Vagina (tissue), 2 donors: ENCODE measurements around the gene NANOS3. TPM values are rescaled to one million over a fixed set of nuclear protein-coding genes. Genes with fewer than 3 reads are reported as not detected.

ENCODE experiments used
- DNase-seq, 2 donors: peaks; one replicate each; pipeline ENCODE4 v3.0.0-alpha.2; 2017; ENCODE audit errors: extremely low spot score in 2 of 2
- H3K27ac ChIP-seq: fragments of 200-600 bp; sonication (generic); one replicate; pipeline ENCODE4 v1.5.1; 2019
- H3K27me3 ChIP-seq: fragments of 200-600 bp; sonication (generic); one replicate; pipeline ENCODE4 v1.5.1; 2019
- H3K36me3 ChIP-seq, 2 donors: fragments of 200-600 bp; sonication (generic); one replicate each; pipeline ENCODE4 v1.5.1; 2017 to 2019
- H3K4me1 ChIP-seq: fragments of 200-600 bp; sonication (generic); one replicate; pipeline ENCODE4 v1.5.1; 2019
- H3K4me3 ChIP-seq, 2 donors: fragments of 200-600 bp; sonication (generic); 1 replicate in 1 of 2; 2 replicates in 1 of 2; pipeline ENCODE4 v1.5.1; 2016 to 2019
- H3K9me3 ChIP-seq: fragments of 200-600 bp; sonication (generic); one replicate; pipeline ENCODE4 v1.5.1; 2019
- POLR2A ChIP-seq, 2 donors: fragments of 450-650 bp; IDR thresholded peaks; one replicate each; pipeline ENCODE4 v1.6.1; 2017; ENCODE audit warnings: antibody characterized with exemption in 2 of 2, mild to moderate bottlenecking in 2 of 2, moderate library complexity in 2 of 2
- POLR2AphosphoS5 ChIP-seq, 2 donors: sonication (generic); formaldehyde crosslinking; IDR thresholded peaks; one replicate each; pipeline ENCODE4 v1.9.0; 2017; ENCODE audit warnings: antibody characterized with exemption in 2 of 2, mild to moderate bottlenecking in 2 of 2, low read depth in 1 of 2; ENCODE audit not compliant: insufficient read depth in 1 of 2
- intact Hi-C: fragments of 100-400 bp; cut with DNase I; formaldehyde crosslinking; loops from one replicate; pipeline ENCODE4 v1.15.1; 2023
- total RNA-seq: library from RNA; depleted of rRNA; stranded (reverse); fragments of >200 nt; gene quantifications from one replicate; pipeline ENCODE4 v1.2.3, GENCODE V29; 2016
- TF ChIP-seq, protein P1 (sequence below), 3 experiments: fragments of 450-650 bp in 2 of 3; fragments of 200-600 bp in 1 of 3; sonication (generic) in 1 of 3; IDR thresholded peaks; one replicate each; pipeline ENCODE4 v1.5.1; 2017 to 2019; ENCODE audit warnings: antibody characterized with exemption in 3 of 3, mild to moderate bottlenecking in 2 of 3, moderate library complexity in 2 of 3

The NANOS3 gene
- not detected for total RNA-seq

DNA sequence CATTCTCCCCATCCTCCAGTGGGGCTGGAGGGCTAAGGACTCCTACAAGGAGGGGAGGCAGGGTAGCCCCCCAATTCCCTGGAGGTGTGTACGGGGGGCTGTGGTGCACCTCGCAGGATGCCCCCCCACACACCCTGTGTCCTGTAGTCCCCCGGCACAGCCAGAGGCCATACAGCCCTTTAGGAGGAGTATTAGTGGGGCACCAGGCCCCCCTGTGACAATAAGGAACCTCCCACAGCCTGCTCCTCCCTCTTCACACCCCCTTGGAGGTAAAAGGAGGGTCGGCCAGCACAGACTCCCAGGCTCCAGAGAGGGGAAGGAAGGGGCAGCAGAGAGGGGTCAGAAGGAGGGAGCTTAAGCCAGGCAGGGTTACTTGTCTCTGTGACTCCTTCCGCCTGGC is at the start of gene NANOS3:
TSS of gene NANOS3 (plus strand) at position 301 of the 400 bp plus-strand sequence. CDS start 115 bp downstream, outside the sequence.
- intact Hi-C loops, result loop anchor here (10.0 kb wide), 1 partner anchor 282 kb away; no protein-coding TSS in a partner anchor

DNA sequence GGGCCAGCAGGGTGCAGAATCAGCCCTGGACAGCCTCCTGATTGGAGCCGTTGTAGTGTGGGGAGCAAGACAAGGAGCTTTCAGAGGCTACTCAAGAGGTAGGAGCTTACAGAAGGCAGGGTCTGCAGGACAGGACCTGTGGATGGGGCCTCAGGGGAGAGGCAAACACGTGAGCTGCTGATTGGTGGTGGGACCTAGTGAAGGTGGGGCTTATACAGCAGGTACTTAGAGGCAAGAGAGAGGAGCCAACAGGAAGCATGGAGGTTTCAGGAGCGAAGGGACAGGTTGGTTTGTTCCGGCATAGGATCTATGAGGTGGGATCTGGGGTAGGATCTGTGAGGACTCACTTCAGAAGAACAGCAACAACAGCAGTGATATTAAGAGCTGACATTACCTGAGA is 49.3 kb upstream of the NANOS3 start:
- TF ChIP-seq POLR2A (IDR thresholded peaks at IDR 0.05), result no peak
- TF ChIP-seq, protein P1, sequence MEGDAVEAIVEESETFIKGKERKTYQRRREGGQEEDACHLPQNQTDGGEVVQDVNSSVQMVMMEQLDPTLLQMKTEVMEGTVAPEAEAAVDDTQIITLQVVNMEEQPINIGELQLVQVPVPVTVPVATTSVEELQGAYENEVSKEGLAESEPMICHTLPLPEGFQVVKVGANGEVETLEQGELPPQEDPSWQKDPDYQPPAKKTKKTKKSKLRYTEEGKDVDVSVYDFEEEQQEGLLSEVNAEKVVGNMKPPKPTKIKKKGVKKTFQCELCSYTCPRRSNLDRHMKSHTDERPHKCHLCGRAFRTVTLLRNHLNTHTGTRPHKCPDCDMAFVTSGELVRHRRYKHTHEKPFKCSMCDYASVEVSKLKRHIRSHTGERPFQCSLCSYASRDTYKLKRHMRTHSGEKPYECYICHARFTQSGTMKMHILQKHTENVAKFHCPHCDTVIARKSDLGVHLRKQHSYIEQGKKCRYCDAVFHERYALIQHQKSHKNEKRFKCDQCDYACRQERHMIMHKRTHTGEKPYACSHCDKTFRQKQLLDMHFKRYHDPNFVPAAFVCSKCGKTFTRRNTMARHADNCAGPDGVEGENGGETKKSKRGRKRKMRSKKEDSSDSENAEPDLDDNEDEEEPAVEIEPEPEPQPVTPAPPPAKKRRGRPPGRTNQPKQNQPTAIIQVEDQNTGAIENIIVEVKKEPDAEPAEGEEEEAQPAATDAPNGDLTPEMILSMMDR (IDR thresholded peaks at IDR 0.05), result no peak
- TF ChIP-seq POLR2AphosphoS5 (IDR thresholded peaks at IDR 0.05; ENCODE audit: insufficient read depth in 1 of 2, low read depth in 1 of 2), result no peak
- Histone ChIP-seq H3K4me1 (no peaks in the 10 kb centered on the region), H3K9me3 (no peaks in the 10 kb centered on the region), H3K27ac (no peak overlapping the region), H3K36me3 (peaks cover 0 to 16% of the 10 kb centered on the region in 2 donors), H3K4me3 (no peak overlapping the region), H3K27me3 (no peaks in the 10 kb centered on the region)
- DNase-seq, result peak in 1 of 2 donors; percentile 80
- intact Hi-C loops, result no loop called here

More for the DNA sequence above, at the start of gene NANOS3:
- Histone ChIP-seq H3K9me3 (no peaks in the 10 kb centered on the region), H3K27ac (no peak within 1 kb of the TSS), H3K27me3 (no peaks in the 10 kb centered on the region), H3K4me1 (peaks cover 37% of the 10 kb centered on the region), H3K36me3 (no peaks in the 10 kb centered on the region), H3K4me3 (no peak within 1 kb of the TSS)
- no peak for TF ChIP-seq POLR2A (IDR thresholded peaks at IDR 0.05)
- TF ChIP-seq, protein P1 (IDR thresholded peaks at IDR 0.05), result no peak
- no peak for TF ChIP-seq POLR2AphosphoS5 (IDR thresholded peaks at IDR 0.05; ENCODE audit: insufficient read depth in 1 of 2, low read depth in 1 of 2)
- DNase-seq, result no peak

DNA sequence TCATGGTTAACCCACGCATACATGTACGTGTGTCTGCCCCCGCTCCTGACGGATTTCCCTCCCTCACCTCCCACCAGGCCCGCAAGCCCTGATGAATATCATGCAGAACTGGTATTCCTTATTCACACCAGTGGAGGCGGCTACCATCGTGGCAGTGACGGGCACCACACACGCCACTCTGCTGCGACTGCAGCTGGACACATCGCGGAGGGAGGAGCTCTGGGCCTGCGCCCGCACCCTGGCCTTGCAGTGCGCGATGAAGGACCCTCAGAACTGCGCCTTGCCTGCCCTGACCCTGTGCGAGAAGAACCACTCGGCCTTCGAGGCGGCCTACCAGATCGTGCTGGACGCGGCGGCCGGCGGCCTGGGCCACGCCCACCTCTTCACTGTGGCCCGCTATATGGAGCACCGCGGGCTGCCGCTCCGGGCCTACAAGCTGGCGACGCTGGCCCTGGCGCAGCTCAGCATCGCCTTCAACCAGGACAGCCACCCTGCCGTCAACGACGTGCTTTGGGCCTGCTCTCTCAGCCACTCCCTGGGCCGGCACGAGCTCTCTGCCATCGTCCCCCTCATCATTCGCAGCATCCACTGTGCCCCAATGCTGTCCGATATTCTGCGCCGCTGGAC is 46.7 kb upstream of the NANOS3 start:
- TF ChIP-seq, protein P1 (IDR thresholded peaks at IDR 0.05), result no peak
- no peak for TF ChIP-seq POLR2AphosphoS5 (IDR thresholded peaks at IDR 0.05; ENCODE audit: insufficient read depth in 1 of 2, low read depth in 1 of 2)
- no peak for TF ChIP-seq POLR2A (IDR thresholded peaks at IDR 0.05)
- Histone ChIP-seq H3K4me3 (no peak overlapping the region), H3K36me3 (peaks cover 0 to 8% of the 10 kb centered on the region in 2 donors), H3K4me1 (peaks cover 24% of the 10 kb centered on the region), H3K27ac (no peak overlapping the region), H3K27me3 (no peaks in the 10 kb centered on the region), H3K9me3 (no peaks in the 10 kb centered on the region)
- DNase-seq, result no peak
- intact Hi-C loops, result loop anchor here (5.0 kb wide), 1 partner anchor 33 kb away; the partner anchor contains the start of gene ZSWIM4

DNA sequence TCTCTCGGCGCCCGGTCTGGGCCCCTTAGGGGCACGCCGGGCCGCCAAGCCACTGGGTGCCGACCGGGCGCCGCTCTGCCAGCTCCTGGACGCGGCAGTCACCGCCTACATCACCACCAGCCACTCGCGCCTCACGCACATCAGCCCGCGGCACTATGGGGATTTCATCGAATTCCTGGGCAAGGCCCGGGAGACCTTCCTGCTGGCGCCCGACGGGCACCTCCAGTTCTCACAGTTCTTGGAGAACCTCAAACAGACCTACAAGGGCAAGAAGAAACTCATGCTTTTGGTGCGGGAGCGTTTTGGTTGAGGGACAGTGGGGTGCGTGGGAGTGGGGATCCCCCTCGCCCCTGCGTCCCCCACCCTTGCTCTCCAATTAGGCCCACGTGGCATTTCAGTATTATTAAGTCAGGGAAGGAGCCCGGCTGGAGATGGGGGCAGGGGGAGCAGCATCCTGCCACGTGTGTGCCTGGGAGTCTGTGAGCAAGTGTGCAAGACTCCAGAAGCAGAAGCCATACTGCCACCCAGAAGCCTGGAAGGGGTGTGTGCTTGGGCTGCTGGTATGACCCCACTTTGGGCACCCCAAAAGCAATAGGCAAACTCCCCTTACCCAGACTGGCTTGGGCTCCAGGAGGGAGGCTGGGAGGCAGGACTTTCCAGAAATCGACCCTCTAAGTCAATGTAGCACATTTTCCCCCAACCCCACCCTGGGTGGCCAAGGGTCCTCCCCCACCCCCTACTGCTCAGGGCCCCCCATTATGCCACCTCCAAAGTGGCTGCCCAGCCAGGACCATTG is 46.0 kb upstream of the NANOS3 start:
- no peak overlapping the region for H3K4me3 ChIP-seq
- H3K27ac ChIP-seq, result no peak overlapping the region
- TF ChIP-seq, protein P1 (IDR thresholded peaks at IDR 0.05), result no peak
- TF ChIP-seq POLR2A (IDR thresholded peaks at IDR 0.05) (no peak), POLR2AphosphoS5 (IDR thresholded peaks at IDR 0.05; ENCODE audit: insufficient read depth in 1 of 2, low read depth in 1 of 2) (no peak)
- H3K36me3 ChIP-seq, result peaks cover 0 to 12% of the 10 kb centered on the region in 2 donors
- H3K4me1 ChIP-seq, result peaks cover 31% of the 10 kb centered on the region
- intact Hi-C loops, result loop anchor here (5.0 kb wide), 1 partner anchor 34 kb away; the partner anchor contains the start of gene ZSWIM4
- no peaks in the 10 kb centered on the region for H3K27me3 ChIP-seq
- H3K9me3 ChIP-seq, result no peaks in the 10 kb centered on the region
- DNase-seq, result peak in 1 of 2 donors; percentile 83
